Adrenal gland (tissue), 5 donors: ENCODE data around the gene PAGE2.

Source experiments
- CTCF ChIP-seq, 6 experiments: fragments of 450-650 bp in 4 of 6; fragments of 200-600 bp in 2 of 6; sonication (generic) in 1 of 6; IDR thresholded peaks; 1 replicate in 5 of 6; 2 replicates in 1 of 6; pipeline versions ENCODE4 v1.5.1 to v1.8.0; 2016 to 2021; ENCODE audit warnings: antibody characterized with exemption in 6 of 6, mild to moderate bottlenecking in 2 of 6, moderate library complexity in 1 of 6
- POLR2A ChIP-seq, 2 donors: fragments of 450-650 bp; IDR thresholded peaks; one replicate each; pipeline ENCODE4 v1.6.1; 2017; ENCODE audit warnings: antibody characterized with exemption in 2 of 2, mild to moderate bottlenecking in 2 of 2, moderate library complexity in 1 of 2
- donor health status: DM: no; HTN: no; CAD: no.

- no peak for TF ChIP-seq CTCF (IDR thresholded peaks at IDR 0.05)
- TF ChIP-seq POLR2A (IDR thresholded peaks at IDR 0.05), result no peak
These were observed 19.1 kb downstream of the PAGE2 start for GRCh38 chrX:55107911-55108310.
